ENCODE results near the gene CD248.

CD248 gene

GRCh38 chr11:66288671-66289547, 27.9 kb downstream of the CD248 start, which contains the start of gene YIF1A:
Gene YIF1A (minus strand): TSS chr11:66289143. CDS start chr11:66288985, 158 bp downstream.
- Histone ChIP-seq H3K4me3 (ENCODE audit: low read length) (peak within 1 kb of the TSS; percentile 96), H3K9ac (ENCODE audit: low read depth, low read length) (peak within 1 kb of the TSS; percentile 93), H3K27ac (ENCODE audit: low read length) (peak within 1 kb of the TSS; percentile 36), H3K9me3 (ENCODE audit: insufficient read depth, low read depth, low read length) (no peaks in the 10 kb centered on the region), H3K36me3 (ENCODE audit: insufficient read depth, low read depth, low read length) (peaks cover 4% of the 10 kb centered on the region; the same call in 1 of the 2 replicates), H3K27me3 (ENCODE audit: insufficient read depth, low read length) (peaks cover 43% of the 10 kb centered on the region), H3K4me1 (ENCODE audit: insufficient read depth, low read length) (peaks cover 4% of the 10 kb centered on the region; the same call in 1 of the 2 replicates)

GRCh38 chr11:66287889-66288670, 28.8 kb downstream of the CD248 start:
- Histone ChIP-seq H3K9ac (ENCODE audit: low read depth, low read length) (peak overlapping the region; percentile 93), H3K9me3 (ENCODE audit: insufficient read depth, low read depth, low read length) (no peaks in the 10 kb centered on the region), H3K4me1 (ENCODE audit: insufficient read depth, low read length) (peaks cover 4% of the 10 kb centered on the region; the same call in 1 of the 2 replicates), H3K27ac (ENCODE audit: low read length) (no peak overlapping the region), H3K27me3 (ENCODE audit: insufficient read depth, low read length) (peaks cover 35% of the 10 kb centered on the region), H3K36me3 (ENCODE audit: insufficient read depth, low read depth, low read length) (peaks cover 4% of the 10 kb centered on the region; the same call in 1 of the 2 replicates), H3K4me3 (ENCODE audit: low read length) (peak overlapping the region; percentile 96)

GRCh38 chr11:66287211-66287888, 29.5 kb downstream of the CD248 start:
- no peaks in the 10 kb centered on the region for H3K9me3 ChIP-seq (ENCODE audit: insufficient read depth, low read depth, low read length)
- peaks cover 8% of the 10 kb centered on the region; the same call in 1 of the 2 replicates for H3K4me1 ChIP-seq (ENCODE audit: insufficient read depth, low read length)
- H3K27me3 ChIP-seq (ENCODE audit: insufficient read depth, low read length): peaks cover 27% of the 10 kb centered on the region
- H3K36me3 ChIP-seq (ENCODE audit: insufficient read depth, low read depth, low read length): peaks cover 4% of the 10 kb centered on the region; the same call in 1 of the 2 replicates
- no peak overlapping the region for H3K4me3 ChIP-seq (ENCODE audit: low read length)
- H3K9ac ChIP-seq (ENCODE audit: low read depth, low read length): no peak overlapping the region
- H3K27ac ChIP-seq (ENCODE audit: low read length): no peak overlapping the region

- H3K9ac ChIP-seq (ENCODE audit: low read depth, low read length): no peak overlapping the region
- no peak overlapping the region for H3K27ac ChIP-seq (ENCODE audit: low read length)
- peaks cover 8% of the 10 kb centered on the region; the same call in 1 of the 2 replicates for H3K4me1 ChIP-seq (ENCODE audit: insufficient read depth, low read length)
- H3K9me3 ChIP-seq (ENCODE audit: insufficient read depth, low read depth, low read length): no peaks in the 10 kb centered on the region
- H3K27me3 ChIP-seq (ENCODE audit: insufficient read depth, low read length): peaks cover 23% of the 10 kb centered on the region
- H3K4me3 ChIP-seq (ENCODE audit: low read length): no peak overlapping the region
- H3K36me3 ChIP-seq (ENCODE audit: insufficient read depth, low read depth, low read length): peaks cover 4% of the 10 kb centered on the region; the same call in 1 of the 2 replicates
Observed at GRCh38 chr11:66286699-66287098, 30.1 kb downstream of the CD248 start.

- Histone ChIP-seq H3K4me1 (ENCODE audit: insufficient read depth, low read length) (peaks cover 8% of the 10 kb centered on the region; the same call in 1 of the 2 replicates), H3K27me3 (ENCODE audit: insufficient read depth, low read length) (peaks cover 12% of the 10 kb centered on the region), H3K9me3 (ENCODE audit: insufficient read depth, low read depth, low read length) (no peaks in the 10 kb centered on the region), H3K4me3 (ENCODE audit: low read length) (no peak overlapping the region), H3K27ac (ENCODE audit: low read length) (no peak overlapping the region), H3K9ac (ENCODE audit: low read depth, low read length) (no peak overlapping the region), H3K36me3 (ENCODE audit: insufficient read depth, low read depth, low read length) (peaks cover 4% of the 10 kb centered on the region; the same call in 1 of the 2 replicates)
Observed at GRCh38 chr11:66285250-66285947, 31.4 kb downstream of the CD248 start.

- no peaks in the 10 kb centered on the region for H3K9me3 ChIP-seq (ENCODE audit: insufficient read depth, low read depth, low read length)
- no peak overlapping the region for H3K9ac ChIP-seq (ENCODE audit: low read depth, low read length)
- H3K27me3 ChIP-seq (ENCODE audit: insufficient read depth, low read length): peaks cover 4% of the 10 kb centered on the region; the same call in 1 of the 2 replicates
- no peak overlapping the region for H3K27ac ChIP-seq (ENCODE audit: low read length)
- no peak overlapping the region for H3K4me3 ChIP-seq (ENCODE audit: low read length)
- H3K4me1 ChIP-seq (ENCODE audit: insufficient read depth, low read length): peaks cover 4% of the 10 kb centered on the region; the same call in 1 of the 2 replicates
- H3K36me3 ChIP-seq (ENCODE audit: insufficient read depth, low read depth, low read length): peaks cover 4% of the 10 kb centered on the region; the same call in 1 of the 2 replicates
Observed at GRCh38 chr11:66284526-66285078, 32.2 kb downstream of the CD248 start.

- no peaks in the 10 kb centered on the region for H3K9me3 ChIP-seq (ENCODE audit: insufficient read depth, low read depth, low read length)
- no peak overlapping the region for H3K4me3 ChIP-seq (ENCODE audit: low read length)
- no peak overlapping the region for H3K9ac ChIP-seq (ENCODE audit: low read depth, low read length)
- H3K27me3 ChIP-seq (ENCODE audit: insufficient read depth, low read length): peaks cover 9% of the 10 kb centered on the region; the same call in 1 of the 2 replicates
- H3K27ac ChIP-seq (ENCODE audit: low read length): no peak overlapping the region
- H3K4me1 ChIP-seq (ENCODE audit: insufficient read depth, low read length): peaks cover 7% of the 10 kb centered on the region; the same call in 1 of the 2 replicates
- peaks cover 4% of the 10 kb centered on the region; the same call in 1 of the 2 replicates for H3K36me3 ChIP-seq (ENCODE audit: insufficient read depth, low read depth, low read length)
Observed at GRCh38 chr11:66283461-66284105, 33.3 kb downstream of the CD248 start.

GRCh38 chr11:66282468-66283455, 34.1 kb downstream of the CD248 start:
- Histone ChIP-seq H3K27ac (ENCODE audit: low read length) (no peak overlapping the region), H3K9me3 (ENCODE audit: insufficient read depth, low read depth, low read length) (no peaks in the 10 kb centered on the region), H3K36me3 (ENCODE audit: insufficient read depth, low read depth, low read length) (peaks cover 4% of the 10 kb centered on the region; the same call in 1 of the 2 replicates), H3K27me3 (ENCODE audit: insufficient read depth, low read length) (peaks cover 9% of the 10 kb centered on the region; the same call in 1 of the 2 replicates), H3K9ac (ENCODE audit: low read depth, low read length) (no peak overlapping the region), H3K4me1 (ENCODE audit: insufficient read depth, low read length) (peaks cover 7% of the 10 kb centered on the region; the same call in 1 of the 2 replicates), H3K4me3 (ENCODE audit: low read length) (peak overlapping the region; percentile 35; the same call in 1 of the 2 replicates)

GRCh38 chr11:66281776-66282467, 34.9 kb downstream of the CD248 start:
- Histone ChIP-seq H3K27ac (ENCODE audit: low read length) (no peak overlapping the region), H3K9ac (ENCODE audit: low read depth, low read length) (no peak overlapping the region), H3K9me3 (ENCODE audit: insufficient read depth, low read depth, low read length) (no peaks in the 10 kb centered on the region), H3K27me3 (ENCODE audit: insufficient read depth, low read length) (peaks cover 9% of the 10 kb centered on the region; the same call in 1 of the 2 replicates), H3K4me1 (ENCODE audit: insufficient read depth, low read length) (peaks cover 7% of the 10 kb centered on the region; the same call in 1 of the 2 replicates), H3K36me3 (ENCODE audit: insufficient read depth, low read depth, low read length) (peaks cover 4% of the 10 kb centered on the region; the same call in 1 of the 2 replicates), H3K4me3 (ENCODE audit: low read length) (no peak overlapping the region; the same call in 1 of the 2 replicates)
